Lower lobe of right lung (tissue), 2 donors: ENCODE measurements around the gene CCN6. TPM values are rescaled to one million over a fixed set of nuclear protein-coding genes. Genes with fewer than 3 reads are reported as not detected.

Experiments
- ATAC-seq, 2 donors: fragments of 200-7000 bp; cut with Tn5 transposase; one replicate each; pipeline ENCODE4 v1.9.1; 2020 to 2022; ENCODE audit warnings: mild to moderate bottlenecking in 2 of 2, moderate library complexity in 2 of 2
- DNase-seq: peaks from one replicate; pipeline ENCODE4 v3.0.0-alpha.2; 2020
- H3K27ac ChIP-seq: fragments of 200-600 bp; one replicate; pipeline ENCODE4 v1.8.0; 2022
- H3K27me3 ChIP-seq: fragments of 200-600 bp; one replicate; pipeline ENCODE4 v1.8.0; 2022; ENCODE audit warnings: low read depth
- H3K36me3 ChIP-seq: fragments of 200-600 bp; one replicate; pipeline ENCODE4 v1.8.0; 2022; ENCODE audit warnings: mild to moderate bottlenecking
- H3K4me1 ChIP-seq: fragments of 200-600 bp; one replicate; pipeline ENCODE4 v1.8.0; 2022
- H3K4me3 ChIP-seq: fragments of 200-600 bp; one replicate; pipeline ENCODE4 v1.8.0; 2022; ENCODE audit warnings: mild to moderate bottlenecking
- H3K9me3 ChIP-seq: fragments of 200-600 bp; one replicate; pipeline ENCODE4 v1.8.0; 2022
- CTCF ChIP-seq: fragments of 200-600 bp; IDR thresholded peaks from one replicate; pipeline ENCODE4 v1.8.0; 2022; ENCODE audit warnings: antibody characterized with exemption, mild to moderate bottlenecking
- intact Hi-C: fragments of 100-400 bp; cut with DNase I; formaldehyde crosslinking; loops from one replicate; pipeline ENCODE4 v1.11.0; 2022
- total RNA-seq: library from RNA; stranded (reverse); fragmentation: NEBNext Ultra II Directional; extraction: Animal tissue kit (Norgen Biotek cat#: 25700); gene quantifications from one replicate; pipeline ENCODE4 v1.2.1, GENCODE V29; 2021
- donor health status: DM: no; HTN: yes; CAD: no; lungs with severe emphysema.

CCN6 gene
- total RNA-seq, 1 donor from 2014 or later: not detected

DNA sequence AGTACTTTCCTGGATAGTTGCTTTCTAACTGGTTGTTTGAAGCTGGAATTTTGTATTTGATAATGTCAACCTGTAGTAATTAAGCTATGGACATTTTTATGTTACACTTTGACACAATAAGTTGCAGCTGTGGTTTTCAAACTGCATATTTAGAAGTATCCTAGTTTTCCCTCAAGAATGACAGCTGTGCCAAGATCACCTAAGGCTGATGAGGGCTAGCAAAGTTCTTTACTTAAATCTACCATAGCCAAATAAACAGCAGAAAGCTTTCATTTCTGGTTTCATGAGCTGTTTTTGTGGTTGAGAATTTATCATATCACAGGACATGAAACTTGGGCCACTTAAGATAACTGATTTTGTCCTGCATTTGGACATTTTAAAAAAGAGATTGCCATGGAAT lies 64.1 kb downstream of the CCN6 start:
- H3K27ac ChIP-seq: no peak overlapping the region
- peaks cover 77% of the 10 kb centered on the region for H3K36me3 ChIP-seq
- H3K9me3 ChIP-seq: no peaks in the 10 kb centered on the region
- no peak for DNase-seq
- no peak for ATAC-seq
- no peaks in the 10 kb centered on the region for H3K4me1 ChIP-seq
- TF ChIP-seq CTCF: no peak
- H3K4me3 ChIP-seq: no peak overlapping the region
- intact Hi-C loops: no loop called here
- no peaks in the 10 kb centered on the region for H3K27me3 ChIP-seq

Other genes with a start within 250 kb of the CCN6 start
- 99.2 TPM for gene FYN, start 180.7 kb upstream of the CCN6 start, total RNA-seq
- gene TUBE1, start 33.4 kb downstream of the CCN6 start, total RNA-seq: 22.2 TPM
- 13.6 TPM for gene FAM229B, start 33.5 kb downstream of the CCN6 start, total RNA-seq
- 91.2 TPM for gene LAMA4, start 200.5 kb downstream of the CCN6 start, total RNA-seq